IMR-90 (cell line): Measurements from ENCODE around the gene DUSP2.

Source experiments
- CEBPB ChIP-seq: IDR thresholded peaks from 2 replicates; pipeline ENCODE4 v1.6.1; 2012; ENCODE audit warnings: low read depth, low read length, improper control_type of control experiment
- ELK1 ChIP-seq: fragments of 150-350 bp; IDR thresholded peaks from 2 replicates; pipeline ENCODE4 v1.6.1; 2016; ENCODE audit warnings: low read depth, mild to moderate bottlenecking, low read length, moderate library complexity, borderline replicate concordance
- POLR2A ChIP-seq: IDR thresholded peaks from 2 replicates; pipeline ENCODE4 v1.6.1; 2012; ENCODE audit warnings: mild to moderate bottlenecking, low read depth, low read length
- RAD21 ChIP-seq: IDR thresholded peaks from 2 replicates; pipeline ENCODE4 v1.6.1; 2012; ENCODE audit warnings: low read length, improper control_type of control experiment
- TF ChIP-seq, protein P1 (sequence below): conservative IDR thresholded peaks from 2 replicates; pipeline ENCODE4 v1.5.1; 2012; ENCODE audit warnings: mild to moderate bottlenecking, low read depth, low read length, improper control_type of control experiment

GRCh38 chr2:96156926-96157648 lies 11.8 kb upstream of the DUSP2 start:
- TF ChIP-seq POLR2A, result no peak
- TF ChIP-seq, protein P1, sequence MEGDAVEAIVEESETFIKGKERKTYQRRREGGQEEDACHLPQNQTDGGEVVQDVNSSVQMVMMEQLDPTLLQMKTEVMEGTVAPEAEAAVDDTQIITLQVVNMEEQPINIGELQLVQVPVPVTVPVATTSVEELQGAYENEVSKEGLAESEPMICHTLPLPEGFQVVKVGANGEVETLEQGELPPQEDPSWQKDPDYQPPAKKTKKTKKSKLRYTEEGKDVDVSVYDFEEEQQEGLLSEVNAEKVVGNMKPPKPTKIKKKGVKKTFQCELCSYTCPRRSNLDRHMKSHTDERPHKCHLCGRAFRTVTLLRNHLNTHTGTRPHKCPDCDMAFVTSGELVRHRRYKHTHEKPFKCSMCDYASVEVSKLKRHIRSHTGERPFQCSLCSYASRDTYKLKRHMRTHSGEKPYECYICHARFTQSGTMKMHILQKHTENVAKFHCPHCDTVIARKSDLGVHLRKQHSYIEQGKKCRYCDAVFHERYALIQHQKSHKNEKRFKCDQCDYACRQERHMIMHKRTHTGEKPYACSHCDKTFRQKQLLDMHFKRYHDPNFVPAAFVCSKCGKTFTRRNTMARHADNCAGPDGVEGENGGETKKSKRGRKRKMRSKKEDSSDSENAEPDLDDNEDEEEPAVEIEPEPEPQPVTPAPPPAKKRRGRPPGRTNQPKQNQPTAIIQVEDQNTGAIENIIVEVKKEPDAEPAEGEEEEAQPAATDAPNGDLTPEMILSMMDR, result no peak
- no peak for TF ChIP-seq RAD21
- TF ChIP-seq ELK1, result no peak
- no peak for TF ChIP-seq CEBPB
